ENCODE data around the gene ANXA6.

The ANXA6 gene

GRCh38 chr5:151115272-151115905 lies 42.2 kb downstream of the ANXA6 start:
- Mint-ChIP-seq H3K9me3 (no peaks in the 10 kb centered on the region), H3K4me1 (peaks cover 9% of the 10 kb centered on the region), H3K27me3 (no peaks in the 10 kb centered on the region), H3K4me3 (no peak overlapping the region), H3K36me3 (ENCODE audit: low read depth) (peaks cover 54% of the 10 kb centered on the region), H3K27ac (no peak overlapping the region)
- ATAC-seq (peak; percentile 38), DNase-seq (peak; percentile 82)

GRCh38 chr5:151113651-151114050 lies 43.9 kb downstream of the ANXA6 start:
- Mint-ChIP-seq H3K4me1 (peaks cover 11% of the 10 kb centered on the region), H3K36me3 (ENCODE audit: low read depth) (peaks cover 49% of the 10 kb centered on the region)
- no peak for ATAC-seq

GRCh38 chr5:151110992-151111391 lies 46.6 kb downstream of the ANXA6 start:
- Mint-ChIP-seq H3K4me3 (no peak overlapping the region), H3K9me3 (no peaks in the 10 kb centered on the region), H3K27ac (no peak overlapping the region), H3K4me1 (peaks cover 9% of the 10 kb centered on the region), H3K36me3 (ENCODE audit: low read depth) (peaks cover 57% of the 10 kb centered on the region), H3K27me3 (no peaks in the 10 kb centered on the region)
- ATAC-seq = no peak
- no peak for DNase-seq

More at GRCh38 chr5:151113651-151114050, 43.9 kb downstream of the ANXA6 start:
- H3K27me3 Mint-ChIP-seq = no peaks in the 10 kb centered on the region
- H3K4me3 Mint-ChIP-seq = no peak overlapping the region
- H3K27ac Mint-ChIP-seq = no peak overlapping the region
- DNase-seq = no peak
- no peaks in the 10 kb centered on the region for H3K9me3 Mint-ChIP-seq

GRCh38 chr5:151110122-151110681 lies 47.4 kb downstream of the ANXA6 start:
- DNase-seq (no peak), ATAC-seq (no peak)
- Mint-ChIP-seq H3K4me3 (peak overlapping the region; percentile 17), H3K27me3 (no peaks in the 10 kb centered on the region), H3K4me1 (peaks cover 3% of the 10 kb centered on the region), H3K36me3 (ENCODE audit: low read depth) (peaks cover 63% of the 10 kb centered on the region), H3K9me3 (no peaks in the 10 kb centered on the region), H3K27ac (peak overlapping the region; percentile 28)

- peaks cover 64% of the 10 kb centered on the region for H3K36me3 Mint-ChIP-seq (ENCODE audit: low read depth)
- H3K27ac Mint-ChIP-seq = no peak overlapping the region
- H3K4me3 Mint-ChIP-seq = no peak overlapping the region
- ATAC-seq (no peak), DNase-seq (no peak)
- H3K4me1 Mint-ChIP-seq = peaks cover 3% of the 10 kb centered on the region
- no peaks in the 10 kb centered on the region for H3K9me3 Mint-ChIP-seq
- H3K27me3 Mint-ChIP-seq = no peaks in the 10 kb centered on the region
These were observed 49.0 kb downstream of the ANXA6 start for GRCh38 chr5:151108566-151108965.

- Mint-ChIP-seq H3K27me3 (no peaks in the 10 kb centered on the region), H3K4me3 (no peak overlapping the region), H3K4me1 (peaks cover 3% of the 10 kb centered on the region), H3K36me3 (ENCODE audit: low read depth) (peaks cover 66% of the 10 kb centered on the region), H3K9me3 (no peaks in the 10 kb centered on the region), H3K27ac (no peak overlapping the region)
- no peak for ATAC-seq
- no peak for DNase-seq
These were observed 49.6 kb downstream of the ANXA6 start for GRCh38 chr5:151107738-151108520.

GRCh38 chr5:151107084-151107483 lies 50.5 kb downstream of the ANXA6 start:
- no peak overlapping the region for H3K4me3 Mint-ChIP-seq
- DNase-seq (no peak), ATAC-seq (no peak)
- H3K9me3 Mint-ChIP-seq = no peaks in the 10 kb centered on the region
- H3K36me3 Mint-ChIP-seq (ENCODE audit: low read depth) = peaks cover 65% of the 10 kb centered on the region
- no peaks in the 10 kb centered on the region for H3K27me3 Mint-ChIP-seq
- H3K27ac Mint-ChIP-seq = no peak overlapping the region
- peaks cover 3% of the 10 kb centered on the region for H3K4me1 Mint-ChIP-seq

- Mint-ChIP-seq H3K4me1 (peaks cover 7% of the 10 kb centered on the region), H3K9me3 (no peaks in the 10 kb centered on the region), H3K27ac (no peak overlapping the region), H3K4me3 (no peak overlapping the region), H3K27me3 (no peaks in the 10 kb centered on the region), H3K36me3 (ENCODE audit: low read depth) (peaks cover 67% of the 10 kb centered on the region)
- no peak for ATAC-seq
- no peak for DNase-seq
These were observed 51.1 kb downstream of the ANXA6 start for GRCh38 chr5:151106509-151106908.

GRCh38 chr5:151106043-151106442 lies 51.5 kb downstream of the ANXA6 start:
- no peak overlapping the region for H3K4me3 Mint-ChIP-seq
- no peak for ATAC-seq
- no peak overlapping the region for H3K27ac Mint-ChIP-seq
- no peak for DNase-seq
- H3K4me1 Mint-ChIP-seq = peaks cover 8% of the 10 kb centered on the region
- peaks cover 69% of the 10 kb centered on the region for H3K36me3 Mint-ChIP-seq (ENCODE audit: low read depth)
- no peaks in the 10 kb centered on the region for H3K27me3 Mint-ChIP-seq
- H3K9me3 Mint-ChIP-seq = no peaks in the 10 kb centered on the region

- DNase-seq (no peak), ATAC-seq (no peak)
- H3K36me3 Mint-ChIP-seq (ENCODE audit: low read depth) = peaks cover 69% of the 10 kb centered on the region
- no peaks in the 10 kb centered on the region for H3K27me3 Mint-ChIP-seq
- H3K27ac Mint-ChIP-seq = no peak overlapping the region
- peaks cover 12% of the 10 kb centered on the region for H3K4me1 Mint-ChIP-seq
- no peak overlapping the region for H3K4me3 Mint-ChIP-seq
- no peaks in the 10 kb centered on the region for H3K9me3 Mint-ChIP-seq
These were observed 52.0 kb downstream of the ANXA6 start for GRCh38 chr5:151105561-151105960.

GRCh38 chr5:151104795-151105194 lies 52.8 kb downstream of the ANXA6 start:
- ATAC-seq (no peak), DNase-seq (no peak)
- Mint-ChIP-seq H3K27ac (no peak overlapping the region), H3K9me3 (no peaks in the 10 kb centered on the region), H3K27me3 (no peaks in the 10 kb centered on the region), H3K4me1 (peaks cover 17% of the 10 kb centered on the region), H3K4me3 (no peak overlapping the region), H3K36me3 (ENCODE audit: low read depth) (peaks cover 68% of the 10 kb centered on the region)

- no peaks in the 10 kb centered on the region for H3K9me3 Mint-ChIP-seq
- peaks cover 48% of the 10 kb centered on the region for H3K4me1 Mint-ChIP-seq
- no peak for DNase-seq
- H3K36me3 Mint-ChIP-seq (ENCODE audit: low read depth) = peaks cover 59% of the 10 kb centered on the region
- ATAC-seq = no peak
- H3K27ac Mint-ChIP-seq = peak overlapping the region; percentile 37
- no peaks in the 10 kb centered on the region for H3K27me3 Mint-ChIP-seq
- no peak overlapping the region for H3K4me3 Mint-ChIP-seq
These were observed 55.8 kb downstream of the ANXA6 start for GRCh38 chr5:151101746-151102145.

- no peaks in the 10 kb centered on the region for H3K27me3 Mint-ChIP-seq
- peaks cover 56% of the 10 kb centered on the region for H3K36me3 Mint-ChIP-seq (ENCODE audit: low read depth)
- H3K9me3 Mint-ChIP-seq = no peaks in the 10 kb centered on the region
- H3K4me3 Mint-ChIP-seq = no peak overlapping the region
- DNase-seq (no peak), ATAC-seq (no peak)
- peaks cover 53% of the 10 kb centered on the region for H3K4me1 Mint-ChIP-seq
- no peak overlapping the region for H3K27ac Mint-ChIP-seq
These were observed 56.4 kb downstream of the ANXA6 start for GRCh38 chr5:151101151-151101550.

GRCh38 chr5:151100681-151101080 lies 56.9 kb downstream of the ANXA6 start:
- H3K27me3 Mint-ChIP-seq = no peaks in the 10 kb centered on the region
- H3K9me3 Mint-ChIP-seq = no peaks in the 10 kb centered on the region
- no peak for ATAC-seq
- no peak overlapping the region for H3K4me3 Mint-ChIP-seq
- peaks cover 54% of the 10 kb centered on the region for H3K36me3 Mint-ChIP-seq (ENCODE audit: low read depth)
- H3K4me1 Mint-ChIP-seq = peaks cover 58% of the 10 kb centered on the region
- no peak overlapping the region for H3K27ac Mint-ChIP-seq
- DNase-seq = no peak

GRCh38 chr5:151098768-151099121 lies 58.8 kb downstream of the ANXA6 start:
- H3K36me3 Mint-ChIP-seq (ENCODE audit: low read depth) = peaks cover 42% of the 10 kb centered on the region
- peak overlapping the region; percentile 35 for H3K4me3 Mint-ChIP-seq
- DNase-seq (no peak), ATAC-seq (no peak)
- no peaks in the 10 kb centered on the region for H3K27me3 Mint-ChIP-seq
- H3K9me3 Mint-ChIP-seq = no peaks in the 10 kb centered on the region
- H3K4me1 Mint-ChIP-seq = peaks cover 77% of the 10 kb centered on the region
- H3K27ac Mint-ChIP-seq = peak overlapping the region; percentile 61
